ENCODE measurements around the gene AUTS2.

AUTS2 gene

DNA sequence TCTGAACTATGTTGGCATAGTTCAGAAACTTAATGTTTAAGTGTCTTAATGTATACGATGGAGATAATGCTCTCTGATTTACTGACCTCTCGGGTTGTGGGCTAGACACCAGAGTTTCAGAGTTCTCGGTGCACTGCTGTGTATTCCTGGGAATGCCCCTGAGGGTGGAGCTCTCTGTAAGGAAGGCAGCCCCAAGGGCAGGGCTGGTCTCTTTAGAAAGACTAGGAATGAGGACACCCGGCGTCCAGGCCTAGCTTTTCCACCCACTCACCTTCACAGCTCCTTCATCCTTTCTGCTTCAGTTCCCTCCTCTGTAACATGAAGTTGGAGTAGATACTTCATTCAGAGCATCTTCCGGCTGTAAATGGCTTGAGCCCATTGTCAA is 997.1 kb downstream of the AUTS2 start:
- no peak for DNase-seq (ENCODE audit: low read depth in 2 of 2)

DNA sequence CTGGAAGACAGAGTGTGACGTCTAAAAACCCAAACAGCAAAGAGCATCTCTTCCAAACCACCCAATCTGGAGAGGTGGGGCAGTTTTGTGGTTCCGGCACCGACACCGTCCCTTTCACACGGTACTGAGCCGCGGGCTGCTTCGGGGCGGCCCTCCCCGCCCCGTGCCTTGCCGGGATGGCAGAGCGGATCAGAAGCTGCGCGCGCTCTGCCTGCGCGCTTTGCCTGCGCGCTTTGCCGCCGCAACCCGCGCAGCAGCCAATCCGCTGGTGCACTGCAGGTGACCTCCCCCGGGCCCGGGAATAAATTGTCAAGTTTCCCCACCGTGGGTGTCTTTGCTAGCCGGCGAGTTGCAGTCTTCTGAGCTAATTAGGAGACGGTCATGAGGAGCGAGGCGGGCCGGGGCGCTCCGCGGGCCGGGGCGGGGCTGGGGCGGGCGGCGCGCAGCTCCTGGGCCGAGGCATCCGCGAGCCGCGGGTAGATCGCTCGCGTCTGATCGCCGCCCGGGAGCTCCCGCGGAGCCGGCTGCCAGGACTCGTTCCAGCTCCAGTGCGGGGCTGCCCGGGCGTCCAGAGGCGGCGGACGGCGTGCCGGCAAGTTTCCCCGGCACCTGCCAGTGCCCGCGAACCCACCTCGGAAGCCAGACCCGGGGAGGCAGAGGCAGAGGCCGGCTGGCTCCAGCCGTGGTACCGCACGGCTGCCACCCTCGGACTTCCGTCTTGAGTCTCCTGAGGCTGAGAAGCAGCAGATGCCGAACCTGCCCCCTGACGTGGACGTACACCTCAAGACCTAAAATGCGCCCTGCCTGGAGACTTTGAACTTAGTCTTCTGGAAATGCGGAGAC is 997.7 kb downstream of the AUTS2 start:
- peak in 1 of 2 donors; percentile 1 for DNase-seq (ENCODE audit: low read depth in 2 of 2)

DNA sequence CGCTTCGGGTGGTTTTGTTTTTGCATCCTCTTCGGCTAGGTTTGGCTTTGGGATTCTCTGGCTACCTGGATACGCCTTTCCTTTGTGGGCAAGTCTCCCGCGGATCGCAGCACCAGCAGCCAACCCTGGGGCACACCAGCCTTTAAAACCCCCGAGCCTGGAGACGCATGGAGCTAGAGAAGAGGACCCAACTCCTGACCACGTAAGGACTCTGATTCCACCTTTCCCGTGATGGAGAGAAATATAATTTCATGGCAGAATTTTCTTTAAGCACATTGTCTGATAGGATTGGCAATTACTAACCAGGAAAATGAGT is 998.3 kb downstream of the AUTS2 start:
- DNase-seq (ENCODE audit: low read depth in 2 of 2) = no peak

DNA sequence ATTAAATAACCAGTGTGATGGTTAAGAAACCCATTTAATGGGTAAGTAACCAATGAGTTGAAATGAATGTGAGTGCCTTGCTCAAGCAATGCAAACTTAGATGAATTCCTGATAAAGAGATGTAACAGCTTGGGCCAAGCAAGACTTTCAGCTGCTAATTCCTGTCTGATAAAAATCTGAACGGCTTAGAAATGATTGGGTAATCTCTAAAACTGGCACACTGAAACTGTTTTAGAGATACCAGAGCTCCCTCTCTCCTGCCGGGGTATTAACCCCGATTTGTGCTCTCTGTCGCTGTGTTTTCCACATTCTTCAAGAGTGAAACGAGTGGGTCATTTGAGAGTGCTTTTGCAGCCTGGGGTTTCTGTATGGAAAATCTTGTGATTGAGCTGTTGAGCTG is 998.8 kb downstream of the AUTS2 start:
- no peak for DNase-seq (ENCODE audit: low read depth in 2 of 2)

DNA sequence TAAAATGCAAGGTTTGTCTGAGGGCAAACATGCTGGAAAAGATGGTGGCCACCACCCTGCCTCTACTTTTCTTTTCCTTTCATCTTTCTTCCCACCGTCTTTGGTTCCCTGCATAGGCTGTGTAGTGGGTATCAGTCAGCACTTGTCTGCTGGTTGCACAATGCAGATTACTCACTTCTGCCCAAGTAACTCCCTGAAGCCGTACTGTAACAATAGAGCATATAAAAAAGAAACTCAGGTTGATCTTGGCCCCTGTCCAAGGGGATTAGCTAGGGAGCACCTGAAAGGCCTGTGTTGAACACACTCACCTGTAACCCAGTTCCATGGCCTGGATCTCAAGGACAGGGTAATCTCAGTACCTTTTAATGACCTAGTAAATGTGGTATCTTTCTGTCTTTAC is 1000.7 kb downstream of the AUTS2 start:
- no peak for DNase-seq (ENCODE audit: low read depth in 2 of 2)

DNA sequence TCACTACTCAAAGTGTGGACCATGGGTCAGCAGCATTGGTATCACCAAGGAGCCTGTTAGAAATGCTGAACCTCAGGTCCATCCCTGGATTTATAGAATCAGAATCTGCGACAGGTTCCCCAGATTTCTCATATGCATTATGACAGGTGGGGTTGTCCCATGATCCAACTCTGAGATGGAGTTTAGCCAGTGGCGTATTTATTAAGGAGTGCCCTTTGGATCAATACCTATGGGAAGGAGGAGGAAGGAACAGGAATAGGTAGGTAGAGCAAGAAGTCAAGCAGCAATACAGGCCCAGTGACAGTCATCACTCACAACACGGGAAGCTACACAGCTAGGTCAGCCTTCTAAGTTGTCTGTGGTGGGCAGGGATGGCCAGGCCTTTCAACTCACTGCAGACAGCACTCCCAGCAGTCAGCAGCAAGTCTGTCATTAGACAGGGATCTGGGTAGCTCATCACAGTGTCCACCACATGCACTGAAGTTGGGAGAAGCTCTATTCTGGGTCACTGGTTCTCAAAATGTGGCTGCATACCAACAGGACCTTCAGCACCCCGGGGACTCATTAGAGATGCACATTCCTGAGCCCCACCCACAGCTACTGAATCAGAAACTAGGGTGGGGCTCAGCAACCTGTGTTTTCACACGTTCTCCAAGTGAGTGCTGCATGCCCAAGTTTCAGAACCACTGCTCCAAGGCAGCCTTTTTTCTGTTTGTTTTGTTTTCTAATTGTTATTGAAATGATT is 1001.3 kb downstream of the AUTS2 start:
- DNase-seq (ENCODE audit: low read depth in 2 of 2) = no peak

DNA sequence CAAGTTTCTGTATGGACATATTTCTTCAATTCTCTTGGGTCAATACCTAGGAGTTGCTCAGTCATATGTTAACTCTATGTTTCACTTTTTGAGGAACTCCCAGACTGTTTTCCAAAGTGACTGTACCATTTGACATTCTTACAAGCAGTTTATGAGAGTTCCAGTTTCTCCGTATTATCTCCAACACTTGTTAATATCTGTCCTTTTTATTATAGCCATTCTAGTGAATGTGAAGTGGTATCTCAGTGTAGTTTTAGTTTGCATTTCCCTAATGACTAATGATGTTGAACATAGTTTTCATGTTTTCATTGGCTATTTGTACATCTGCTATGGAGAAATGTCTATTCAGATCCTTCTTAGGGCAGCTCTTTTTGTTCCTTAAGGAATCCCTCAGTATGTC is 1002.7 kb downstream of the AUTS2 start:
- DNase-seq (ENCODE audit: low read depth in 2 of 2) = no peak

DNA sequence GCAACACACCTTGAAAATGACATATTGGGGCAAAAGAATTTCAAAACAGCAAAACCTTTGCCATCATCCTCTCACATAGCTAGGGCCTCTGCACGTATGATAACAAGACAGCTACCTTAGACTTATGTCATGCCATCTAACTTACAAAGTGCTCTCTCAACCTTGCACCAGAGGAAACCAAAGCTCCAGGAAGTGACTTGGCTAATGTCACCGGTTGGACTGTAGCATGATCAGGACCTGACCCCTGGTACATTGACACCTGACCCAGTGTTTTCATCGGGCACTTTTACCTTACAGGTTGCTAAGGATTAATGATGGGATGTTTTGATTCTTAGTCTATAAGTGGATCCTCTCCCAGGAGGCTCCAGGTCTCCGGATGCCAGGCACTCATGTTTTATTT is 1003.8 kb downstream of the AUTS2 start:
- DNase-seq (ENCODE audit: low read depth in 2 of 2) = no peak

DNA sequence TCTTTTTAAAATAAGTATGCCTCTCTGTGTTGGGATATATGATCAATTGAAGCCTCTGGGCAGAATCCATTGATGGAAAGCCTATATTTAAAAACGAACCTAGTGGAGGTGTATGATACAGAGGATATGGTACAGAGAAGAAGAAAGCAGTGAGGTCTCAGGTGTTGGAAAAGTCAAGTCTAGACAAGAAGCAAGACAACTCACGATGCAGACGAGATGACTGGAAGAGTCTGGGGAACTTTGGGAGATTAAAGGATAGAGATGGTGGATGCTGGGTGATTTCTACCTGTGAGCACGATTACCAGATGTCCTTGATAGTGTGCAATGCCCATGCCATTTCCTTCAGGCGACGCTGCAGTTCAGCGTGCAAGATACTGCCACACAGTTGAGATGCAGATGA is 1009.0 kb downstream of the AUTS2 start:
- no peak for DNase-seq (ENCODE audit: low read depth in 2 of 2)

DNA sequence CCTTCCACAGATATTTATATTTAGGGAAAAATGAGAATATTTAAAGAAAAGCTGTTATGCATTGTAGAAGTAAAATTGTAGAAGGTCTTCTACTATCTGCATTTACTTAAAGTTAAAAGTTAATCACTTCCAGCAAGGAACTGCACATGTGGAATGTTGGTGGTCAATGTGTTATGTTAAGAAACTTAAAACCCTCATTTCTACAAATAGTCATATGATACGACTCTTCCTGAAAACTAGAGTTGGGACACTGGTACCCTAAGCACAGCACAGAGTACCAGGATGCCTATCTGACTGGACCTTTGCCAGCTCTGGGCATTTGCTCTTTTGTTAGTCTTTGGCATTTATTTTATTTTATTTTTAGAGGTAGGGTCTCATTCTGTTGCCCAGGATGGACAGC is 1009.5 kb downstream of the AUTS2 start:
- DNase-seq (ENCODE audit: low read depth in 2 of 2) = no peak

DNA sequence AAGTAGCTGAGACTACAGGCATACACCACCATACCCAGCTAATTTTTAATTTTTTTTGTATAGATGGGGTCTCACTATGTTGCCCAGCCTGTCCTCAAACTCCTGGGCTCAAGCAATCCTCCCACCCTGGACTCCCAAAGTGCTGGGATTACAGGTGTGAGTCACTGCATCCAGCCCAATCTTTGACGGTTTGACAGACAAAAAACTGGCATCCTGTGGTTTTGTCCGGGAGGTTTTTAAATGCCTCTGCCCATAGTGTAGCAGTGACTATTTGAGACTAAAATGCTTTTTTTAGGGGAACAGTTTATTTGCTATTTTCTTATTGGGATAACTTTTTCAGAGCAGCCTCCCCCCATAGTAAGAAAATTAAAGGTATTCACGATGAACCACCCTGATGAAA is 1010.0 kb downstream of the AUTS2 start:
- DNase-seq (ENCODE audit: low read depth in 2 of 2) = no peak

DNA sequence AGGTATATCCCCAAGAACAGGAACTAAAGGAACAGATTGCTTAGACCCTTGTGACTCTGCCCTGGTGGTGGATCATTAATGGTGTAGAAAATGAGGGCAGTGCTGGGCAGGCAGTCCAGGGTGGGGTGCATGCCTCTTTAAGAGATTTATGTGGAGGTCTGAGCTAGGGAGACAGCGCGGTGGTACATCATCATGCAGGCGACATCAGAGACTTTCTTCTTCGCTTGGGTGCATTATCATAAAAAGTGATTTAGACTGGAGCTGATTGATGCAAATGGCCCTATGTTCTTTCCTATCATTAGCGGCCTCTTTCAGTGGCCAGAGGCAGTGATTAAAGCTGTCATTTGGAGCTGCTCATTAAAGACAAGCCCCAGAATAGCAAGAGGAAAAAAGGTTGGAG is 1014.5 kb downstream of the AUTS2 start:
- DNase-seq (ENCODE audit: low read depth in 2 of 2) = no peak

DNA sequence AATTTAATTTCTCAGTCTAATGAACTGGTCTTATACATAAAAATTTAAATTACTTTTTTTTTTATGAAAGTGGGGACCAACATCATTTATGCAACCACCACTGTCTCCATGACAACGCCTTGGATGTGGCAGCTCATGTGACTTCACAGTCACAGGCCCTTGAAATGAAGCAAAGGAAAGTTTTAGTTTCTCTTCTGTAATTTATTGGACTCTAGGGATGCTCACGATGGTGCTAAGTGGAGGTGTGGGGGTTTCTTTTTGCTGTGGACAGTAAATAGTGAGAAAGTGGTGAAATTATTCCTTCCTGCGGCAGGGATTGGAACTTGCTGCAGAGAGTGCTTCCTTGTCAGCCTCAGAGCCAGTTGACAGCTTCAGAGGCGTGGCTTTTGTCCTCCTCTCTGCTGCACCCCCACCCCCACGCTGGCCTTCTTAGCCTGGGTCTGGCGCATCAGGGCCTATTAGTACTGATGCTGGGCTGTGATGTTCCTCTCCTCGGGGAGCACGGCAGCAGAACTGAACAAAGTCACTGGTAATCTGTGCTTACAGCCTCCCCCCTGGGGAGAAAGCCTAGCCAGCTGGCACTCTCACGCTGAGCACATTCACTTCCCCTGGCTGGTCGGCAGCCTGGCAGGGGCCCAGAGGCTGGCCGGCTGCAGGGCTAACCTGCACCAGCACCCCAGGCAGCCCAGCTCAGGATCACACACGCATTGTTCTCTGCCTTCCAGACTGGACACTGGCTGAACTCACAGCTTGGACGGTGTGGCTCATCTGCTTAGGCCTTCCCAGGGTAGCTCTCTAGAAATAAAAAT is 1016.2 kb downstream of the AUTS2 start:
- DNase-seq (ENCODE audit: low read depth in 2 of 2) = no peak

DNA sequence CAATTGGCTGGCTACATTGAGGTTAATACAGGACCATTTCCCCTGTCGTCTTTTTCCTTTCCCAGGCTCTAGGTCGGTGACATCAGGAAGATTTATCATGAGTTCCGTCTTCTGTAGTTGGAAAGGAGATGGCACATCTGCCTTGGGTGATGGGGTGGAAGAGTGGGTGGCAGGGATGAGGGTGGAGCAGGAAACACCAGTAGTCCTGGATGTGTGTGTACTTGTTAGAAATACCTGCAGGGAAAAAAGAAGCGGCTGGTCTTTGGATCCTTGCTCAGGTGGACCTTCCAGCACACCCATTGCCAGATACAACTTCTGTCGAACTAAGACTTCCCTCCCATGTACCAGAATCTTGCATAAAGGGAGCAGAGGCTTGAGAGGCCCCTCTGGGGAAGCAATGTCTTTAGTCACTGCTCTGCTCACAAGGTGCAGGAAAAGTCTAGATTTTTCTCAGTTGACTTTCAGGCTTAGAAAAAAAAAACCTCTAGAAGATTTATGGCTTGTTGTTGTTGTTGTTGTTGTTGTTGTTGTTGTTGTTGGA is 1016.9 kb downstream of the AUTS2 start:
- no peak for DNase-seq (ENCODE audit: low read depth in 2 of 2)

DNA sequence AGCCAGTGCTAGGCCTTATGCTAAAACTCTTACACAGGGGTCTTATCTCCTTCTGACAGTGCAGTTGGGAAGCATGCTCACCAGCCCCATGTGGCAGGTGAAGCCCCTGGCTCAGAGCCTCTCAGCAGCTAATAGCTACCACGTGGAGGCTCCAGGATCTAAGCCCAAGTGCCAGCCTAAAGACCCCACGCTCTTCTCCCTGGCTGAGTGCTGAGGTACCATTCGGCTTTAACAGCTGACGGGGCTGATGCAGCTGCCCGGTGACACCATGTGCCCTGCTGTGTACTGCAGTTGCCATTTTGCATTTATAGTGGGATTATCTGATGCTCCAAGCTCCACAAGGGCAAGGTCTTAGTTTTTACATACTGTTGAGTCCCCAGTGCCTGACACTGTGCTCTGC is 1017.9 kb downstream of the AUTS2 start:
- DNase-seq (ENCODE audit: low read depth in 2 of 2) = no peak

DNA sequence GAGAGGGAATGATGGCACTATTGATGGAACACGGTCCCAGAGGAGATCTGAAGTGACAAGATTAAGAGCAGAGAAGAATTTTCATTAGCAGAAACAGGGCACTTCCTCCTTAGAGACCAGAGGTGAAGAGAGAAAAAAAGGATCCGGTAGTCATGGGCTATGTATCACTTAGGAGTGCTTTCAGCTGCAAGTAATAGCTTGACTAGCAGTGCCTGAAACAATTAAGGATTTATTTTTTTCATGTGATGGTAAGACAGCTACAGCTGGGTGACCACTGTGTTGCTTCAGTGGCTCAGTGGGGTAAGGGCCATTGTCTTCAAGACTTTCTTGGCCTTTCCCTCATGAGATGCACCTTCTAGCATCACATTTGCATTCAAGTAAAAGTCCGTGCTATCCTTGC is 1018.5 kb downstream of the AUTS2 start:
- no peak for DNase-seq (ENCODE audit: low read depth in 2 of 2)

DNA sequence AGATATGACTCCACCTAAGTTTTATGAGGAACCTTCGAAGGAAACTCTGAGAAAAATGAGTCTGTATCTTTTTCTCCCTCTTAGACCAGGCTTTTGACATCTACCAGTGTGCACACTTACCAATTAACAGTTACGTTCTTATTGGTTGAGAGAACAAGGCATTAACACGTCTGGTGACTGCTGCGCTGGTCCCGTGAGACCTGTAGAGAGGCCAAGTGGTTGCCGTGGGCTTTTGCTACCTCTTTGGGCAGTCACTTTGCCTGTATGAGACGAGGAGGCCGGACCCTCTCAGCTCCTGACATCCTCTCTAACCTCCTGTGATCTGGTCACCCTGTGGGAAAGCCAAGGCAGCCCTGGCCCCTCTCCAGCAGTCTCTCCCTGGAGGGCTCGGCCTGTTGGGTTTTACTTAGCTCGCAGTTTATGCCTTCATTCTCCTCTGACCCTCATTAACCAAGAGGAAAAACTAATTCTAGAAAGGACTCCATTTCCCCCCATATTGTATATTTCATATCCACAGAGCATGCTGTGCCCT is 1019.8 kb downstream of the AUTS2 start:
- no peak for DNase-seq (ENCODE audit: low read depth in 2 of 2)

DNA sequence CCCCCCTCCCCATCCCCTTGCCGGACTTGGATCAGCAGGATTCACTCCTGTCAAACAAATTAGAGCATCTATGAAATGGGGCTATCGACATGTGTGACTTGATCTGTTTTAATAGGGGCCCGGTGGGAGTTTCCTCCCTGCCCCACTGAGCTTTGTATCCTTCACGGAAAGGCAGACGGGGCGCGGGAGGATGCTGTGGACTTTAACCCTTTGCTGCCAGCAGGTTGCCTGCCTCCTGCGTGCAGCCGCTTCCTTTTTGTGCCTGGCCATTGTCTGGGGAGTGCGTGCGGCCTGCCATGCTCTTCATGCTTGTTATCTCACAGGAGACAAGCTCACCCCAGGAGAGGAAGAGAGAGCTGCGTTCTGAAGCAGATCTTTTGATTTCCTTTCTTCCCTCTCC is 1020.9 kb downstream of the AUTS2 start:
- no peak for DNase-seq (ENCODE audit: low read depth in 2 of 2)

DNA sequence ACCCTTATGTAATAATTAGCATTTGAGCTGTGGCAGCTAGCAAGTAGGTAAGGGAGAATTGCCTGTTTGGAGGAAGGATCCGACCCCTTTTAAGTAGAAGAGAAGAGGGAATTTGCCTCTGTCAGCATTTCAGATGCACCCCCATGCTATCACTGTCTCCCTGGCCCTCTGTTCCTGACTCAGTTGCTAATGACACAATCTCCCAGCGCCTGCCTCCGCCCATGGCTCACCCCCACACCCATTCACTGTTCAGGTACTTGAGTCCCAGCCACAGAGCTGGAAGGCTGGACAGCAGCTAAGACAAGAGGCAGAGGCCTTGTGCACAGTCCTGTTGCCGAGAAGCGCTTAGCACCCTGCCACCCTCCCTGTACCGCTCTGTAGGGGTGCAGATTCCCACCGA is 1021.4 kb downstream of the AUTS2 start:
- DNase-seq (ENCODE audit: low read depth in 2 of 2) = no peak

DNA sequence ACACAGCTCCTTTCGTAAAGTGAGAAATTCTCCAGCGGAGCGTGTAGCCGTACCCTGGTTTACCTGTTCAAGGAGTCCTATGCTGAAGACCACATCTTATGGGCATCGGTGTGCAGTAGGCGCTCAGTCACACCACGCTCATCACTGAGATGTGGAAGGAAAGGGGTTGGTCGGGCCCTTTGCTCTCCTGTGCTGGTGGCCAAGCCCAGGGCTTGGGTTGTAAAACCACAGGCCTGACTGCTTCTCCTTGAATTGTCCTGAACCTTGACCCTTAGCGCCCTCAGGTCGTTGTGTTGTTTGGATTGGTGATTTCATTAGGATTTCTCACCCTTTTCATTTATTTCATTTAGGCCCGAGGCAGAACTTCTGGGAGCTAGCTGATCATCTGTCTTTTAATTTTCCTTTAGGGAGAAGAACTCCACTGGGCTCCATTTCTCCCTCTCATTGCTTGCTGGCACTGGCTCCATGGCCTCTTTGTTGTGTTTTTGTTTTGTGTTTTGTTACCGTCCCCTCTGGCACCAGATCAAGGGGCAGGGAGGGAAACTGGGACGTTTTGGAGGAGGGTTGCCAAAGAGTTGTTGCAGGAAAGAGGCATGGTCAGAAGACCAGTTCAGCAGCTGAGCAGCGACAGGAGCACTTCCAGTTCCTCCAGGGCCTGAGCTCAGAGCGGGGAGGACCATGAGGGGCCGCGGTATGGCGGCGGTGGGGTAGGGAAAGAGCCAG is 1022.2 kb downstream of the AUTS2 start:
- DNase-seq (ENCODE audit: low read depth in 2 of 2) = no peak

DNA sequence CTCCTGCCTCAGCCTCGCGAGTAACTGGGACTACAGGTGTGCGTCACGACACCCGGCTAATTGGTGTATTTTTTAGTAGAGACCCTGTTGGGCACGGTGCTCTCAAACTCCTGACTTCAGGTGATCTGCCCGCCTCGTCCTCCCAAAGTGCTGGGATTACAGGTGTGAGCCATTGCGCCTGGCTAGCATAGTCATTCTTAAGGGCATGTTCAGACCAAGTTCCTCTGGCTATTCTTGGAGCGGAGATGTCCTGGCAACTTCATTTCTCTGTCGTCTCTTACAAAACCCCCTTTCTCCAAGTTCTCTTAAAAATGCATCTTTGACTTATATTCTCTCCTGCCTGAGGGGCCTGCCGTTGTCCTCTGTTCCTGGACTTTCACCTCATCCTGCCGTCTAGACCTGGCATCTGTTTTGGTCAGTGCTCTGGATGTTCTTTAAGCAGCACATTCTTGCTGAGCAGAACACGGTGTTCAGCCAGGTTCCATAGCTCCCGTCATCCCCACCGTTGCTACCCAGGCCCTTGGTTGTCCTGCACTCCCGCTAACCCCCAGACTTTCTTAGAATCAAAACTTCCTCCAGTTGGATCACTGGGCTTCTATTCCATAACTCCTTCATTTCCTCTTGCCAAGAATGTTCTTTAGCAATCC is 1023.8 kb downstream of the AUTS2 start:
- DNase-seq (ENCODE audit: low read depth in 2 of 2) = no peak

All from stimulated activated CD8-positive, alpha-beta memory T cell treated with anti-CD3 and anti-CD28 coated beads, Interleukin-15, amount 100 ng/mL, for 4 hours (primary cell).